ENCODE data around the gene CD40LG. TPM values are rescaled to one million over a fixed set of nuclear protein-coding genes. Genes with fewer than 3 reads are reported as not detected.
A peak's percentile ranks its signal among the peaks of the same experiment; 100 is the strongest.

The CD40LG gene
- total RNA-seq, 2 experiments from 2014 or later: 2.3 to 2.6 TPM

DNA sequence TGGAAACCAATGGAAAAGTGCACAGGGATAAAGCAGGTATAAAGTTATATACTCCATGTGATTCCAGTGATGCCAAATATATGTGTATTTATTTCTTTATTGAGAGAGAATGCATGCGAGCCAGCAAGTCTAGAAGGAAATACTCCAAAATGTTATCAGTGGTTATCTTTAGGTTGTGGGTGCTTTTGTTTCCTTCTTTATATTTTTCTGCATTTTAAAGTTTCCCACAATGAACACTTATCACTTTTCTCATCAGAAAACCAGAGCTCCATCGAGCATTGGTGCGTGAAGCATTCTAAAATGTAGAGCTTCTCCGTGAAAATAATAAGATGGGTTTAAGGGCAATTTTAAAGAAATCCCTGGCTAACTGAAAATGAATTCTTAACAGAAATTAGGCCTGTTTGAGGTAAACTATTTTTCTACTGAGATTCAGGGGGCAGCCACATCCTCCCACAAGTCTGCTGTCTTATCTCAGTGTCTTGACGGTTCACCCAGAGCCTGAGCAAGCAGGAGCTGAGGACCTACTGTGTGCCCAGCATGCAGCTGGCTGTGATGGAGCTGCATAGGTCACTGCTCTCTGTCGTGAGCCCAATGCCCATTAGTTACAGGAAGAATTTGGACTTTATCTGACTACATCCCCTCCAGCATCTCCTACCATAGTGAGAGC, 18.7 kb upstream of the CD40LG start:
- no peak overlapping the region for H3K4me3 Mint-ChIP-seq
- H3K27me3 Mint-ChIP-seq: no peaks in the 10 kb centered on the region
- peaks cover 8% of the 10 kb centered on the region for H3K36me3 Mint-ChIP-seq
- H3K4me1 Mint-ChIP-seq: peaks cover 73% of the 10 kb centered on the region
- no peak for DNase-seq
- H3K27ac Mint-ChIP-seq: peak overlapping the region; percentile 25
- H3K9me3 Mint-ChIP-seq: peaks cover 14% of the 10 kb centered on the region

DNA sequence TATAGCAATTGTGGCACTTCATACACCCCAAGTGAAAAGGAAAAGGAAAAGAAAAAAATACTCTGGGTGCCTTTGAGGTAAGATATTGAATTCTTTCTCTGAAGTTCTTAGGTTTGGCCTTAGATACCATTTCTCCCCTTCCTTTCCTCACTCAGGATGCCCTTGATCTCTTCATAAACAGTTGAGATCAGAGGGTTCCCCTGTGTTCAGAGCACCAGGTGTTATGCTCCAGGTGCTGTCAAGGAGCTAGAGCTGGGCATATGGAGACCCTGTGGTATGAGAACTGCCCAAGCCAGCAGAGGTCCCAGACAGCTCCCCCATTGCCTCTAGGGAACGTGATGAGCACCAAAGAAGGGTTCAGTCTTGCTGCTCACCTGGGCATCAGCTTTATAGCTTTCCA, 17.1 kb upstream of the CD40LG start:
- DNase-seq: no peak
- Mint-ChIP-seq H3K4me3 (no peak overlapping the region), H3K36me3 (peaks cover 4% of the 10 kb centered on the region), H3K27ac (no peak overlapping the region), H3K9me3 (peaks cover 9% of the 10 kb centered on the region), H3K27me3 (no peaks in the 10 kb centered on the region), H3K4me1 (peaks cover 73% of the 10 kb centered on the region)

GRCh38 chrX:136635235-136635634, 12.7 kb upstream of the CD40LG start:
- H3K4me3 Mint-ChIP-seq: peak overlapping the region; percentile 25
- peaks cover 54% of the 10 kb centered on the region for H3K4me1 Mint-ChIP-seq
- DNase-seq: no peak
- peaks cover 2% of the 10 kb centered on the region for H3K36me3 Mint-ChIP-seq
- H3K27me3 Mint-ChIP-seq: no peaks in the 10 kb centered on the region
- peak overlapping the region; percentile 83 for H3K27ac Mint-ChIP-seq
- peaks cover 6% of the 10 kb centered on the region for H3K9me3 Mint-ChIP-seq

DNA sequence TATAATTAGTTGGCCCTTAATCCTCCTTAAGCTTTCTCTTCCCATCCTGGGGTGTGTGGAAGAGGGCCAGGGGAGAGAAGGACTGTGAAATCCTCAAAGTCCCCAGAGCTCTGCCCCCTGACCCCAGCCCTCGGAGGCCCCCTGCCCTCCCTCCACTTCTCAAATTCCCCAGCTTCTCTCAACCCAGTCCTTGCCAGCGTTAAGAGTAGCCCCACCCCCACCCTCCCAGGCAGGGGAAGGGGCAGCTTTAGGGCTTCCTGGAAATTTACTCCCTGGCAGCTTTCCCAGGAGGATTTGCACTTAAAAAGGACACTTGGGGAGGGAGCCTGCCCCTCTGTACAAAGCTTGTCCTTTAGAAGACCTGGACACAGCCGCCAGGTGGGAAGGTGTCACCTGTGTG, 11.8 kb upstream of the CD40LG start:
- peaks cover 6% of the 10 kb centered on the region for H3K9me3 Mint-ChIP-seq
- H3K36me3 Mint-ChIP-seq: peaks cover 2% of the 10 kb centered on the region
- no peak overlapping the region for H3K4me3 Mint-ChIP-seq
- H3K27me3 Mint-ChIP-seq: no peaks in the 10 kb centered on the region
- DNase-seq: no peak
- no peak overlapping the region for H3K27ac Mint-ChIP-seq
- peaks cover 49% of the 10 kb centered on the region for H3K4me1 Mint-ChIP-seq

DNA sequence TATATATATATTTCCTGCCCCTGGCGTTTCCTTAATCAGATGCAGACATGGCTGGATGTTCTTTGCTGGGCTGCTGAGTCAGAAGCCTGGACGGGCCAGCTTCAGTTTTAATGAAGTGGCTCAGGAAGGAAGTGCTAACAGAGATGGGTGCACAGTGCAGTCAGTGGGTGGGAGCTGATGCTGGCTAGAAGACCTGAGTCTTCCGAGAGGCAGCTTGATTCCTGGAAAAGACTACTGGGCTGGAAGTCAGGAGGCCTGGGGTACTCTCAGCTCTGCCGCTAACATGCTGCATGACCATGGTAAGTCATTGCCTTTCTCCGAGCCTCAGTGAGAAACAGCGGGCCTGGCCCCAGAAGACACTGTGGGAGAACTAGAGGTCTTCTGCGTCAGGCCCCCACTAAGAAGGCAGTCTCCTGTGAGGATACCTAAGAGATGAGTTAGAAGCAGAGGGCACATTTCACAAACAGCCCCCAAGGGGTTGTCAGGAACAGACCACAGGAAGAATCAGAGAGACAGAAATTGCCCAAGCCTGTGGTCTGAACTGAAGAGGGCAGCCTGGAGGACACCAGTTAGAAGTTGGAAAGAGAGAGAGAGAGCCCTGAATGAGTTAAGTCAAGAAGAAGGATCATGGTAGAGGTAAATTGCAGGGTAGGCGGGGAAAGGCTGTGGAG, 8.3 kb upstream of the CD40LG start:
- Mint-ChIP-seq H3K36me3 (no peaks in the 10 kb centered on the region), H3K27me3 (no peaks in the 10 kb centered on the region), H3K9me3 (no peaks in the 10 kb centered on the region), H3K4me3 (peak overlapping the region; percentile 19), H3K4me1 (peaks cover 55% of the 10 kb centered on the region), H3K27ac (no peak overlapping the region)
- DNase-seq: no peak

- H3K36me3 Mint-ChIP-seq: no peaks in the 10 kb centered on the region
- peak overlapping the region; percentile 63 for H3K27ac Mint-ChIP-seq
- H3K4me3 Mint-ChIP-seq: no peak overlapping the region
- H3K27me3 Mint-ChIP-seq: no peaks in the 10 kb centered on the region
- peaks cover 60% of the 10 kb centered on the region for H3K4me1 Mint-ChIP-seq
- DNase-seq: no peak
- peaks cover 4% of the 10 kb centered on the region for H3K9me3 Mint-ChIP-seq
Measured at GRCh38 chrX:136643243-136643642, 4.7 kb upstream of the CD40LG start.

- H3K36me3 Mint-ChIP-seq: peaks cover 3% of the 10 kb centered on the region
- no peaks in the 10 kb centered on the region for H3K27me3 Mint-ChIP-seq
- peaks cover 53% of the 10 kb centered on the region for H3K4me1 Mint-ChIP-seq
- peak overlapping the region; percentile 36 for H3K27ac Mint-ChIP-seq
- DNase-seq: peak; percentile 48
- H3K9me3 Mint-ChIP-seq: peaks cover 4% of the 10 kb centered on the region
- H3K4me3 Mint-ChIP-seq: no peak overlapping the region
Measured at GRCh38 chrX:136646602-136647239, 1.2 kb upstream of the CD40LG start.

GRCh38 chrX:136650811-136651210, 2.9 kb downstream of the CD40LG start:
- Mint-ChIP-seq H3K9me3 (peaks cover 4% of the 10 kb centered on the region), H3K27ac (no peak overlapping the region), H3K4me1 (peaks cover 40% of the 10 kb centered on the region), H3K27me3 (no peaks in the 10 kb centered on the region), H3K36me3 (peaks cover 9% of the 10 kb centered on the region), H3K4me3 (no peak overlapping the region)
- no peak for DNase-seq

- Mint-ChIP-seq H3K27ac (no peak overlapping the region), H3K9me3 (no peaks in the 10 kb centered on the region), H3K36me3 (peaks cover 21% of the 10 kb centered on the region), H3K27me3 (no peaks in the 10 kb centered on the region), H3K4me1 (peaks cover 32% of the 10 kb centered on the region), H3K4me3 (no peak overlapping the region)
- DNase-seq: no peak
Measured at GRCh38 chrX:136652822-136653723, 5.1 kb downstream of the CD40LG start.

DNA sequence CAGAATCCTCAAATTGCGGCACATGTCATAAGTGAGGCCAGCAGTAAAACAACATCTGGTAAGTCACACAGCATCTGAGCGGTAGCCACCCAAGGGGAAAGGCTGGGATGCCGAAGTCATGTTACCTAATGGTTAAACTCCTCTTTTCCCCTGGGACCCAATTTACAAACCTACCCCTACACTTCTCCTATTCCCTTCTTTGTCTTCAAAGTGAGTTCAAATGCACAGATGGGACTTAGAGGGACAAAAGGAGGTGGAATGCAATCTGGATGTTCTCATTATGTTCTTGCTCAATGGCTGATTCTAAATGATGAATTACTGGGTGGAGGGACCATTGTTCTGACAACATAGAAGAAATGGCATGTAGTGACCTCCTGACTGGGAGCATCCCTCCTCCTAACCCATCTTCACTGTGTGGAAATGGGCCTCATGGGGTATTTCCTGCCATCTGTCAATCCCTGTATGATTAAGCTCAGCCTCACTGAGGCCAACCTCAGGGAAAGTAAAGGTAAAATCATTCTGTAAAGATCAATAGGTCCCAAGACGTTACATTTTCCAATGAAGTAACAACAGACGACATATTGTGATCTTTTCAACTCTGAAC, 8.5 kb downstream of the CD40LG start:
- Mint-ChIP-seq H3K27ac (no peak overlapping the region), H3K4me1 (peaks cover 52% of the 10 kb centered on the region), H3K9me3 (no peaks in the 10 kb centered on the region), H3K36me3 (peaks cover 29% of the 10 kb centered on the region), H3K4me3 (no peak overlapping the region), H3K27me3 (no peaks in the 10 kb centered on the region)
- DNase-seq: no peak

GRCh38 chrX:136658151-136658550, 10.2 kb downstream of the CD40LG start:
- H3K27me3 Mint-ChIP-seq: no peaks in the 10 kb centered on the region
- peak overlapping the region; percentile 38 for H3K27ac Mint-ChIP-seq
- no peak overlapping the region for H3K4me3 Mint-ChIP-seq
- peaks cover 55% of the 10 kb centered on the region for H3K4me1 Mint-ChIP-seq
- no peaks in the 10 kb centered on the region for H3K9me3 Mint-ChIP-seq
- DNase-seq: no peak
- peaks cover 34% of the 10 kb centered on the region for H3K36me3 Mint-ChIP-seq

DNA sequence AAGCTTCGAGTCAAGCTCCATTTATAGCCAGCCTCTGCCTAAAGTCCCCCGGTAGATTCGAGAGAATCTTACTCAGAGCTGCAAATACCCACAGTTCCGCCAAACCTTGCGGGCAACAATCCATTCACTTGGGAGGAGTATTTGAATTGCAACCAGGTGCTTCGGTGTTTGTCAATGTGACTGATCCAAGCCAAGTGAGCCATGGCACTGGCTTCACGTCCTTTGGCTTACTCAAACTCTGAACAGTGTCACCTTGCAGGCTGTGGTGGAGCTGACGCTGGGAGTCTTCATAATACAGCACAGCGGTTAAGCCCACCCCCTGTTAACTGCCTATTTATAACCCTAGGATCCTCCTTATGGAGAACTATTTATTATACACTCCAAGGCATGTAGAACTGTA, 11.2 kb downstream of the CD40LG start:
- H3K9me3 Mint-ChIP-seq: no peaks in the 10 kb centered on the region
- no peaks in the 10 kb centered on the region for H3K27me3 Mint-ChIP-seq
- peaks cover 56% of the 10 kb centered on the region for H3K4me1 Mint-ChIP-seq
- H3K27ac Mint-ChIP-seq: no peak overlapping the region
- no peak for DNase-seq
- peaks cover 41% of the 10 kb centered on the region for H3K36me3 Mint-ChIP-seq
- no peak overlapping the region for H3K4me3 Mint-ChIP-seq

GRCh38 chrX:136660896-136661295, 12.9 kb downstream of the CD40LG start:
- no peak overlapping the region for H3K27ac Mint-ChIP-seq
- H3K36me3 Mint-ChIP-seq: peaks cover 52% of the 10 kb centered on the region
- no peaks in the 10 kb centered on the region for H3K27me3 Mint-ChIP-seq

GRCh38 chrX:136662104-136662503, 14.1 kb downstream of the CD40LG start:
- no peak for DNase-seq
- Mint-ChIP-seq H3K36me3 (peaks cover 53% of the 10 kb centered on the region), H3K4me3 (no peak overlapping the region), H3K27ac (no peak overlapping the region), H3K4me1 (peaks cover 50% of the 10 kb centered on the region), H3K27me3 (no peaks in the 10 kb centered on the region), H3K9me3 (peaks cover 3% of the 10 kb centered on the region)

More at GRCh38 chrX:136660896-136661295, 12.9 kb downstream of the CD40LG start:
- H3K9me3 Mint-ChIP-seq: peaks cover 3% of the 10 kb centered on the region
- no peak overlapping the region for H3K4me3 Mint-ChIP-seq
- H3K4me1 Mint-ChIP-seq: peaks cover 55% of the 10 kb centered on the region
- DNase-seq: no peak

All from activated naive CD8-positive, alpha-beta T cell treated with anti-CD3 and anti-CD28 coated beads for 36 hours (primary cell).